Common myeloid progenitor, CD34-positive (primary cell): ENCODE measurements around the gene TOMM70.

Experiments used
- CTCF ChIA-PET: fragments of 350-600 bp; sonication (Branson Sonifier 250); formaldehyde crosslinking; loops from one replicate; lab custom pipeline; 2021; ENCODE audit warnings: antibody characterized with exemption; lab: Charles Lee
- POLR2A ChIA-PET: fragments of 350-600 bp; sonication (Branson Sonifier 250); formaldehyde crosslinking; loops from one replicate; lab custom pipeline; 2021; ENCODE audit warnings: antibody characterized with exemption; lab: Charles Lee
- DNase-seq, 3 donors: peaks; one replicate each; pipeline versions ENCODE4 v3.0.0 to v3.0.0-alpha.2; 2013
- H3K27ac ChIP-seq, 2 experiments: 1 replicate in 1 of 2; 2 replicates in 1 of 2; pipeline ENCODE4 v1.7.0; 2013; ENCODE audit warnings: inconsistent platforms in 2 of 2, low read length in 2 of 2, mild to moderate bottlenecking in 2 of 2, low read depth in 1 of 2, moderate library complexity in 1 of 2; ENCODE audit not compliant: severe bottlenecking in 2 of 2, insufficient read depth in 1 of 2, poor library complexity in 1 of 2
- H3K27me3 ChIP-seq, 5 experiments: replicated peaks in 2 of 5; 1 replicate in 3 of 5; 2 replicates in 2 of 5; pipeline versions ENCODE4 v1.6.1 to v1.7.0; 2013; ENCODE audit warnings: low read length in 4 of 5, mild to moderate bottlenecking in 2 of 5, moderate library complexity in 2 of 5, inconsistent platforms in 1 of 5; ENCODE audit not compliant: insufficient read depth in 5 of 5, control insufficient read depth in 4 of 5
- H3K36me3 ChIP-seq, 4 experiments: 1 replicate in 2 of 4; 2 replicates in 2 of 4; pipeline versions ENCODE4 v1.6.1 to v1.7.0; 2013; ENCODE audit warnings: low read length in 3 of 4, control low read depth in 1 of 4, mild to moderate bottlenecking in 1 of 4; ENCODE audit not compliant: control insufficient read depth in 4 of 4, insufficient read depth in 4 of 4
- H3K4me1 ChIP-seq, 4 experiments: 1 replicate in 3 of 4; 2 replicates in 1 of 4; pipeline versions ENCODE4 v1.6.1 to v1.7.1; 2013; ENCODE audit warnings: low read length in 3 of 4, mild to moderate bottlenecking in 3 of 4, control low read depth in 1 of 4, inconsistent platforms in 1 of 4, moderate library complexity in 1 of 4; ENCODE audit not compliant: control insufficient read depth in 4 of 4, insufficient read depth in 4 of 4; ENCODE audit errors: control extremely low read depth in 1 of 4
- H3K4me3 ChIP-seq, 7 experiments: 1 replicate in 4 of 7; 2 replicates in 3 of 7; pipeline versions ENCODE4 v1.5.1 to v1.7.0; 2013; ENCODE audit warnings: mild to moderate bottlenecking in 7 of 7, low read length in 6 of 7, moderate library complexity in 6 of 7, inconsistent platforms in 2 of 7, low read depth in 2 of 7, control low read depth in 1 of 7; ENCODE audit not compliant: insufficient read depth in 4 of 7, control insufficient read depth in 1 of 7; ENCODE audit errors: extremely low read depth in 1 of 7
- H3K9me3 ChIP-seq, 5 experiments: 1 replicate in 4 of 5; 2 replicates in 1 of 5; pipeline versions ENCODE4 v1.6.1 to v1.7.1; 2013; ENCODE audit warnings: low read length in 4 of 5, mild to moderate bottlenecking in 2 of 5, inconsistent platforms in 1 of 5, low read depth in 1 of 5, moderate library complexity in 1 of 5; ENCODE audit not compliant: control insufficient read depth in 4 of 5, insufficient read depth in 2 of 5; ENCODE audit errors: control extremely low read depth in 1 of 5
- WGBS: methylation state at CpG from one replicate; pipeline ENCODE4 v1.1.5; 2013; ENCODE audit not compliant: insufficient coverage; 5-methylcytosine and 5-hydroxymethylcytosine counted together

Gene TOMM70

DNA sequence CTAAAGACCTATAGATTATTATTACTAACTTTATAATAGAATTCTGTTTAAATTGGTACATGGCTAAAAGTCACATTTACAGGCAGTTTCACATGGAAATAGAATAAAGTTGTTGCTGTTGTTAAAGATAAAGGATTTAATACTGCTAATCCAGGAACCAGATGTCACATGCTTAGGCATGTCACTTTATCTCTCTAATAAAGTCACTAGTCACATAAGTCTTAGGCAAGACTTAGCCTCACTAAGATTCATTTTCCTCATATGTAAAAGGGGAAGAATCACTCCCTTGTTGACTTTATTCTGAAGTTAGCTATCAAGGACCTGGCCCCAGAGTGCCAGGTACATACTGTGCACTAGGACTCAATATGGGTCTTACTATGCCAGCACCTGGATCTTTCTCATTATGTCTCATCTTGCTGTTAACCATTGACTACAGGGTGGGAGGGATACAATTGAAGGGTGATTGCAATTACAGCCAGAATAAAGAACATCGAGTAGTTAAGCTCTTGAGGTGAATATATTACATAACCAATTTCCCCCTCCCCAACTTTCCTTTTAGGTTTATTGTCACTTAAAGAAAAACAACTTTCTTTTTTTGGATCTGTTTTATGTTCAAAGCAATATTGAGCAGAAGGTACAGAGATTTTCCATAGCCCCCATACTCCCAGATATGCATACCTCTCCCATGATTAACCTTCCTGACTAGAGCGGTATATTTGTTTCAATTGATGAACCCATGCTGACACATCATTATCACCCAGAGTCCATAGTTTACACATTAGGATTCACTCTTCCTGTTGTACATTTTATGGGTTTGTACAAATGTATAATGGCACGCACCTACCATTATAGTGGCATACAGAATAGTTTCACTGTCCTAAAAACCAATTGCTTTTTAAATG, 37.1 kb upstream of the TOMM70 start:
- WGBS: 100% methylated on average over 1 of the region's 3 CpGs
- Histone ChIP-seq H3K9me3 (no peaks in the 10 kb centered on the region), H3K27me3 (no peaks in the 10 kb centered on the region), H3K36me3 (no peaks in the 10 kb centered on the region), H3K4me3 (no peak overlapping the region), H3K27ac (no peak overlapping the region), H3K4me1 (no peaks in the 10 kb centered on the region)
- ChIA-PET CTCF (interaction anchor here (1.3 kb wide), 1 partner anchor 38 kb away, joined by 3 read pairs; no protein-coding TSS in a partner anchor), POLR2A (no interaction called here)
- DNase-seq: peak in 2 of 3 donors; percentile 31 to 65

DNA sequence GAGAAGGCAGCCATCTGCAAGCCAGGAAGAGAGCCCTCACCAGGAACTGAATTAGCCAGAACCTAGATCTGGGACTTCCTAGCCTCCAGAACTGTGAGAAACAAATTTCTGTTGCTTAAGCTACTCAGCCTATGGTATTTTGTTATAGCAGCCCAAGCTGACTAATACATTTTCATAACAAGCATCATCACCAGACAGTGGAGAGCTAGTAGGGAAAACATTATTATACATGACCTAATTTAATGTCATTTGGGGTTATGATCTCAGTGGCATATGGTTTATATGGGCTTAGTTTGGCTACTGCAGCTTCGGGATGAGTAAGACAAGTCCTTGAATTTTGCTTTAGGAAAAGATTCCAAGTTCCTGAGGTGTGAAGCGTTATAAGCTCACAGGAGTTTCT, 36.1 kb upstream of the TOMM70 start:
- ChIA-PET CTCF (interaction anchor here (0.8 to 1.3 kb wide), 4 partner anchors 12 to 37 kb away, joined by 3 read pairs; no protein-coding TSS in a partner anchor), POLR2A (no interaction called here)
- no peaks in the 10 kb centered on the region for H3K36me3 ChIP-seq
- no peaks in the 10 kb centered on the region for H3K9me3 ChIP-seq
- no peaks in the 10 kb centered on the region for H3K4me1 ChIP-seq
- H3K27ac ChIP-seq: no peak overlapping the region
- H3K27me3 ChIP-seq: no peaks in the 10 kb centered on the region
- no peak for DNase-seq
- no CpG with 5 or more reads among the region's 2 CpGs for WGBS
- H3K4me3 ChIP-seq: no peak overlapping the region

DNA sequence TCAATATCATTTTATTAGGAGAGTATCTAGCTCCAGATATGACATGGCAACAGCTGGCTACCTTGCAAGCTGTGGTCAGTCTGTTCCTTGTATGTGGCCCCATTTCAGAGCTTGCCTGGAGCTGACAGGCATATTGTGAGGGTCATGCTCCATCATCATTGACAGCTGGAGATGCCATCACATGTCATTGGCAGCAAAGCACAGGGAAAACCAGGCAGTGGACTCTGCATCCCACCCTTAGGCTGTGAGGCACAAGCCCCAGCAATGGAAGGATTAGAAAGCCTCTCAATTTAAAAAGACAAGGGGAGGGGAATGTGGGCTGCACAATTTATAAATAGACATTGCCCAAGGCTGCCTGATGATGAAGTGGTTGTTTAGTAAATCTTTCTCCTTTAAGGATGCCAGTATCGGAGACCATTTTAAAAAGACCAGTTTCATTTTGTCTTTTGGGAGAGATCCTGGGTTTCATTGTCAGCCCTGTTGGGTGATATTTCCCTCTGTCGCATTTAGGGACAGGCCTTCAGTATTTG, 28.4 kb upstream of the TOMM70 start:
- Histone ChIP-seq H3K27me3 (no peaks in the 10 kb centered on the region), H3K4me3 (no peak overlapping the region), H3K27ac (no peak overlapping the region), H3K36me3 (no peaks in the 10 kb centered on the region), H3K4me1 (no peaks in the 10 kb centered on the region), H3K9me3 (no peaks in the 10 kb centered on the region)
- POLR2A ChIA-PET: no interaction called here
- CTCF ChIA-PET: no interaction called here
- DNase-seq: no peak
- WGBS: 86% methylated on average over 1 of the region's 2 CpGs

DNA sequence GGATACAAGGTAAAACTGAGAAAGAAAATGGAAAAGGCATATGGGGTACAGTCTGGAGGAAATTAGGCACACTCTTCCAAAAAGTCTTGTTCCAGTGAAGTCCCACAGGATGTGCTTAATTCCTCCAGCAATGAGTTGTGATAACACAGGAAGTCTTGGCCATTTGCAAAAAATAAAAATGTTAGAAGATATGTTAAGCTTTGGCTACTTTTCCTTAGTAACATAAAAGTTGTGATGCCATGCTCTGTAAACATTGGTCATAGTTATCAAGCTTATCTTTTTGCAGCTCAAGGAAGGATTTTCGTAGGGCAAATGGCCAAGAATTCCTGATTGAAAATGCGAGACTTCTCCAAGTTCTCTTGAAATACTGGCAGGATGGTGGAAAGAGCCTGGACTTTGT, 26.8 kb upstream of the TOMM70 start:
- CTCF ChIA-PET: no interaction called here

DNA sequence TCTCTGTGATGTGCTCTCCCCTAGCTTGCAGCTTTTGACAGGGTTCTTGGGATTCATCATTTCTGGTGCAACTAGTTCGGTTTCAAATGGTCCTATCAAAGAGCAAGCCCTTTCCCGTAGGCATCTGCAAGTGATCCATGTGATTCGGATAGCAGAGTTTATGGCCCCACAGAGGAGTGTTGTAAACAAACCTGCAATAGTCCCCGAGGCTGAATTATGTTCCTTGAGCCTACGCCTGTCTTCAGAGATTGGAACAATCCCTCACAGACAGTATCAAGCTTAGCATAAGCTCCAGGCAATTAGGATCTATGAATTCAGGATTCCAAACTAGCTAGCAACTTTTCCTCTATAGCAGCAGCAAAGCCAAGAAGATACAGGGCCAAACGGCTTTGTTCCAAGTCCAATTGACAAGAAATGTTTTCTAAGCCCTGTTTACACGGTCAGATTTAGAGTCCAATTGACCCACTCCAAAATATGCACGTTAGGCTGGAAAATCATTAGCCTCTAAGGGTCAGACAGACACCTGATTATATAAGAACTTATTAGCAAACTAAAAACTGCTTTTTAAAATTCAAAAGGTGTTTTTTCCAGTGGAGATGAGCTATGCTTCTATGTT, 25.3 kb upstream of the TOMM70 start:
- H3K4me3 ChIP-seq: no peak overlapping the region
- no peak overlapping the region for H3K27ac ChIP-seq
- DNase-seq: no peak
- H3K4me1 ChIP-seq: no peaks in the 10 kb centered on the region
- peaks cover 0 to 2% (median 0%) of the 10 kb centered on the region in 5 experiments for H3K27me3 ChIP-seq
- no peaks in the 10 kb centered on the region for H3K36me3 ChIP-seq
- CTCF ChIA-PET: interaction anchor here (1.6 kb wide), 1 partner anchor 165 kb away, joined by 3 read pairs; no protein-coding TSS in a partner anchor
- H3K9me3 ChIP-seq: no peaks in the 10 kb centered on the region
- POLR2A ChIA-PET: no interaction called here
- 86% methylated on average over 6 of the region's 8 CpGs for WGBS

More for the DNA sequence above, 26.8 kb upstream of the TOMM70 start:
- Histone ChIP-seq H3K9me3 (no peaks in the 10 kb centered on the region), H3K4me3 (no peak overlapping the region), H3K36me3 (no peaks in the 10 kb centered on the region), H3K27me3 (peaks cover 0 to 2% (median 0%) of the 10 kb centered on the region in 5 experiments), H3K4me1 (no peaks in the 10 kb centered on the region), H3K27ac (no peak overlapping the region)
- POLR2A ChIA-PET: no interaction called here
- 100% methylated on average over 2 of the region's 2 CpGs for WGBS
- no peak for DNase-seq

DNA sequence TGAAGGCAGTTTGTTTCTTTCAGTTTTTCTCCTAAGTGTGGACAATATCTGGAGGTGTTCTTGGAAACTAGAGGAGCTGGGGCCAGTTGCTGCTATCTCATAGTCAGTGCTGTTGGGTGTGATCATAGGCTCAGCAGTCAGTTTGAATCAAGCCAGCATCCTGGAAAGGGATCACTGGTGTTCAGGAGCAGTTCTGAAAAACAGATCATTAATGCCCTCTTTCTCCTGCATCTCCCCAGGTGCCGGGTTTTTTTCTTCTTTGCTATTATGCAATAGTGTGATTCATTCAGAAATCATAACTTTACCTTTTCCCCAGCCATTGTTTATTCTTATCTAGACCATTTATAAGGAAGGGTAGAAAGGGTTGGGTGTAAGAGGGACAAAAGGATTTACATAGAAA, 24.4 kb upstream of the TOMM70 start:
- no peak for DNase-seq
- Histone ChIP-seq H3K4me1 (no peaks in the 10 kb centered on the region), H3K36me3 (no peaks in the 10 kb centered on the region), H3K4me3 (no peak overlapping the region), H3K27ac (no peak overlapping the region), H3K27me3 (peaks cover 0 to 2% (median 0%) of the 10 kb centered on the region in 5 experiments), H3K9me3 (no peaks in the 10 kb centered on the region)
- POLR2A ChIA-PET: no interaction called here
- no CpG with 5 or more reads among the region's 1 CpG for WGBS
- CTCF ChIA-PET: interaction anchor here (1.6 kb wide), 1 partner anchor 164 kb away, joined by 3 read pairs; no protein-coding TSS in a partner anchor
